Mucosa of descending colon (tissue), 3 donors: ENCODE measurements around the gene THSD7A. TPM values are rescaled to one million over a fixed set of nuclear protein-coding genes. Genes with fewer than 3 reads are reported as not detected.

Experiments
- ATAC-seq: fragments of 200-7000 bp; cut with Tn5 transposase; one replicate; pipeline ENCODE4 v1.9.1; 2020; ENCODE audit warnings: mild to moderate bottlenecking, moderate library complexity
- DNase-seq, 3 donors: peaks; one replicate each; pipeline ENCODE4 v3.0.0-alpha.2; 2020
- H3K36me3 ChIP-seq: fragments of 200-600 bp; one replicate; pipeline ENCODE4 v1.8.0; 2021; ENCODE audit warnings: low read depth, mild to moderate bottlenecking
- H3K4me1 ChIP-seq: fragments of 200-600 bp; one replicate; pipeline ENCODE4 v1.8.0; 2021; ENCODE audit warnings: low read depth, mild to moderate bottlenecking
- H3K4me3 ChIP-seq: fragments of 200-600 bp; one replicate; pipeline ENCODE4 v1.8.0; 2021; ENCODE audit warnings: mild to moderate bottlenecking
- H3K9me3 ChIP-seq: fragments of 200-600 bp; one replicate; pipeline ENCODE4 v1.8.0; 2021; ENCODE audit warnings: mild to moderate bottlenecking
- intact Hi-C, 2 donors: fragments of 100-400 bp; cut with DNase I in 1 of 2; cut with micrococcal nuclease in 1 of 2; formaldehyde crosslinking; loops; one replicate each; pipeline versions ENCODE4 v1.11.0 to v1.11.1; 2022; cut with DNase I, micrococcal nuclease
- total RNA-seq, 3 donors: library from RNA; stranded (reverse); fragmentation: NEBNext Ultra II Directional in 2 of 3; extraction: Animal tissue kit (Norgen Biotek cat#: 25700) in 2 of 3; gene quantifications; one replicate each; pipeline versions ENCODE4 v1.2.1 to v1.2.4, GENCODE V29; 2021 to 2023
- TF ChIP-seq, protein P1 (sequence below): fragments of 200-600 bp; IDR thresholded peaks from one replicate; pipeline ENCODE4 v1.8.0; 2022; ENCODE audit warnings: antibody characterized with exemption, mild to moderate bottlenecking
- donor health status: DM: no; HTN: no; CAD: no; lungs with moderate emphysema.
- donor health status: DM: no; HTN: no; CAD: no.
- donor health status: DM: no; HTN: yes; CAD: no.

The THSD7A gene
- total RNA-seq, 3 donors from 2014 or later: 1.0 to 5.4 (median 3.4) TPM

DNA sequence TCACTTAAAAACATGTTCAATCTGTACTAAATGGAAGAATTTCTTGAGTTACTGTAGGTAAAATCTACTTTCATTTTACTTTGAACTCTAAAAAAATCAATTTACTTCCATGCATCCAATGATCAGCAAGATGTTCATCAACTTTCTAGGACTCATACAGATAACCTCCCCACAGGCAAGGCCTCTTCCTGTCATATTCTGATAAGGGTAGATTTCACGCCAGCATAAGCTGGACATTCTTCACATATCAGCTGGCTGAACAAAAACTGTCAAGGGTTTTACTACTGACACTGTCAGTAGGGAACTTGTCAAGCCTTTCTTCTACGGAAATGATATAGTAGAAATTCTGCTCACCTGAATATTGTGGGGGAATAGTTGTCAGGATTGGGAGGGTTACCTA lies 244.9 kb downstream of the THSD7A start:
- ATAC-seq: no peak
- no peak for DNase-seq
- H3K4me1 ChIP-seq: no peaks in the 10 kb centered on the region
- H3K36me3 ChIP-seq: no peaks in the 10 kb centered on the region
- intact Hi-C loops: no loop called here
- TF ChIP-seq, protein P1, sequence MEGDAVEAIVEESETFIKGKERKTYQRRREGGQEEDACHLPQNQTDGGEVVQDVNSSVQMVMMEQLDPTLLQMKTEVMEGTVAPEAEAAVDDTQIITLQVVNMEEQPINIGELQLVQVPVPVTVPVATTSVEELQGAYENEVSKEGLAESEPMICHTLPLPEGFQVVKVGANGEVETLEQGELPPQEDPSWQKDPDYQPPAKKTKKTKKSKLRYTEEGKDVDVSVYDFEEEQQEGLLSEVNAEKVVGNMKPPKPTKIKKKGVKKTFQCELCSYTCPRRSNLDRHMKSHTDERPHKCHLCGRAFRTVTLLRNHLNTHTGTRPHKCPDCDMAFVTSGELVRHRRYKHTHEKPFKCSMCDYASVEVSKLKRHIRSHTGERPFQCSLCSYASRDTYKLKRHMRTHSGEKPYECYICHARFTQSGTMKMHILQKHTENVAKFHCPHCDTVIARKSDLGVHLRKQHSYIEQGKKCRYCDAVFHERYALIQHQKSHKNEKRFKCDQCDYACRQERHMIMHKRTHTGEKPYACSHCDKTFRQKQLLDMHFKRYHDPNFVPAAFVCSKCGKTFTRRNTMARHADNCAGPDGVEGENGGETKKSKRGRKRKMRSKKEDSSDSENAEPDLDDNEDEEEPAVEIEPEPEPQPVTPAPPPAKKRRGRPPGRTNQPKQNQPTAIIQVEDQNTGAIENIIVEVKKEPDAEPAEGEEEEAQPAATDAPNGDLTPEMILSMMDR: no peak
- H3K4me3 ChIP-seq: no peak overlapping the region
- H3K9me3 ChIP-seq: no peaks in the 10 kb centered on the region

DNA sequence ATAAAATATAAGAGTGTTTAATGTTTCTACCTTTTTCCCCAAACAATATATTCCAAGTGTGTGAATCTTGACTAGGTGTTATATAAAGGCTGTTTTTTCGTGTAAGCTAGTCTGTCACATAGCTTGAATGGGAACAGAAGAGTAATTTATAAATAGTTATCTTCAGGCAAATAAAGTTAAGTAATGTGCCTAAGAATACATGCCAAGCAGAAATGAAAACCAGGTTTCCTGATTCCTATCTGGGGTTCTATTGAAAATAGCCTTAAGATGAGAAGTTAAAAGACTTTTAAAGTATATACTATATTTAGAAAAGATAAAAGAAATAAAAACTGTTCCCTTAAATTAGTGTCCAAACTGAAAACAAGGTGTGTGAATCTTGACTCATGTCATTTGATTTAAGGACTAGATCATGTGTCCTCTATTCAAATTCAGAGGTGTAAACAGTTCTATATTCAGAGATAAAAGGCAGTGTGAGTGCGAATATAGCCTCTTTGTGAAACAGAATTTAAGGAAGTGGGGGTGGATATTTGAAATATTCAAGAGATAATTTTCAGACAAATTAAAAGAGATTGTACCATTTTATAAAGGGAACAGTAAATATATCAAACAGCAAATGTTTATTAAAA lies 247.5 kb downstream of the THSD7A start:
- Histone ChIP-seq H3K4me1 (no peaks in the 10 kb centered on the region), H3K36me3 (no peaks in the 10 kb centered on the region), H3K4me3 (no peak overlapping the region), H3K9me3 (no peaks in the 10 kb centered on the region)
- intact Hi-C loops: no loop called here
- TF ChIP-seq, protein P1: no peak
- DNase-seq: no peak
- no peak for ATAC-seq

DNA sequence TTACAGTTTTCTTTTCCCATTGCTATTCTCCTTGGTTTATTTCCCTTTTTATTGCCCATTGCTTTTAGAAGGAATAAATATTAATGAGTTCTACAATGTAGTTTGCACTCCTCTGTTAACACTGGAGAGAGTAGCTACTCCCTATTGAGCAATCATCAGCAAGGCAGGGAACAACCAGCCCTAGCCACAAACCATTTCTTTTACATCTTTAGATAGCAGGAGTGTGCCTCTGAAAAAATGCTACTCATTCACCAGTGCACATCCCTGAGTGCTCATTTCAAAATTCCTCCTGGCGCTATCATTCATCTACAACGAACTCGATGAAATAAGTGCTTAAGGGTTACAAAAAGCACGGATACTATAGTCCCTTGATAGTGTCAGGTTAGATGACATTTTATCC lies 252.9 kb downstream of the THSD7A start:
- H3K36me3 ChIP-seq: no peaks in the 10 kb centered on the region
- TF ChIP-seq, protein P1: no peak
- intact Hi-C loops: no loop called here
- DNase-seq: no peak
- no peak overlapping the region for H3K4me3 ChIP-seq
- no peak for ATAC-seq
- H3K9me3 ChIP-seq: no peaks in the 10 kb centered on the region
- no peaks in the 10 kb centered on the region for H3K4me1 ChIP-seq

DNA sequence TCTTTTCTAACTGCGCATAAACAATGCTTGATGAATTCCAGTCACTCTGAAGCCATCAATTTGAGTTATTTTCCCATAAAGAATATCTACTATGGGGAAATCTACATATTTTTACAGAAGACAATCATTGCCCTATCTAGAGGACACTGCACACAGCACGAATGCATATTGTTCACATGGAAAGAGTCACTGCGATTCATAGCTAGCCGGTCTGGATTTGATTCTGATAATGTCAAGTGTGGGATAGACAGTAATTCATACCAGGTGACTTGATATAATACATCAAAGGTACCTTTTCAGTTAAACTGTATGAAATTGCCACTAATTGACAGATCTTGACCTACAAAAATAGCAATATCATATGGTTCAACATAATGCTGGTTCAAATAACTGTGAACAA lies 255.7 kb downstream of the THSD7A start:
- Histone ChIP-seq H3K4me3 (no peak overlapping the region), H3K36me3 (no peaks in the 10 kb centered on the region), H3K9me3 (no peaks in the 10 kb centered on the region), H3K4me1 (no peaks in the 10 kb centered on the region)
- DNase-seq (no peak), ATAC-seq (no peak)
- intact Hi-C loops: no loop called here
- TF ChIP-seq, protein P1: no peak

DNA sequence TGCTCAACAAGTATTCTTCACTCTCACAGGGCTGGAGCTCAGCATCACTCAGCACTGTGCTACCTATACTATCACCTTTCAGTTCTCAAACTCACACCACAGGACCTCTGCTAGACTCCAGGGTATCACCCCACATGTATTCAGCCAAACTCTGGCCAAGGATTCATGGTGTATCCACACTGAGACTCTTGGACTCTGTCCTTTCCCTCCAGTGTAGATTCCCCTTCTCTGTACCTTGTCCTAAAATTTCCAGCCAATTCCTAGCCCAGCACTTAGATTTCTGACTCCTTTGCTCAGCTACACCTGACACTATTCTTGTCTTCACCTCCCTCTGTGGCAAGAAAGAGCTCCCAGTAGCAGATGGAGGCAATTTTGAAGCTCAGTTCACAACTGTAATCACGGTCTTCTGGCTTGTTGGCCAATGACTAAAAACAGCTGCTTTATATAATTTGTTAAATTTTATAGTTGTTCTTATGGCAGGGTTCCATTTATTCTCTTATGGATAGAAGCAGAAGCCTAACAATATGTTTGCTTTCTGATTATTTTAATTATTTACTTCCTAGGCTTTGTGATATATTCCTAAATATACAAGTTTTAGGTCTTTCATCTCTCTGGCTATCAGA lies 258.8 kb downstream of the THSD7A start:
- Histone ChIP-seq H3K36me3 (no peaks in the 10 kb centered on the region), H3K4me1 (no peaks in the 10 kb centered on the region), H3K4me3 (no peak overlapping the region), H3K9me3 (no peaks in the 10 kb centered on the region)
- intact Hi-C loops: no loop called here
- DNase-seq: no peak
- ATAC-seq: no peak
- TF ChIP-seq, protein P1: no peak
